Activated naive CD4-positive, alpha-beta T cell treated with Interleukin-2 at 50 U/mL for 16 hours (primary cell): ENCODE data around the gene CDK13.

Source experiments
- DNase-seq: peaks from one replicate; pipeline ENCODE4 v3.0.0-alpha.2; 2020

Gene CDK13

DNA sequence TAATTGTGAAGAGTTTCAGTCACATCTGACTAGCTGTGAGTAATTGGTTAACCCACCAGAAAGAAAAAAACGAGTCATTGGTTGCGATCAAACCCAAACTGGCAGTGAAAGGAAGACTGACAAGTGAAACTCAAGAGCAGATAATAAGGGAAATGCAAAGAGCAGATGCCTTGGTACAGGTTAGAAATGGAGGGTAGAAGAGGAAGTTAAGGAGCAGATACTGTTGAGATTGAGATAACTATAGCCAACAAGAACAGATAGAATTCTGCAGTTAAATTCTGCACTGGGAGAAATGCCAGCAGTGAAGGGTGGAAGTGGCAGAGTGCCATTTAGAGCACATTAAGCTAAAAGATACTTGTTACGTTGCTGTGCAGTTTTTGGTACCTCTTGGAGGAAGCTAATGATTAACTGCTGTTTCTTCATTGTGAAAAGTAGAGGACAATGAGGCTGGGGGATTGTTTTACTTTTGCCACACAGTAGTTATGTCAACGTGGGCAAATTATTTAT lies 65.8 kb downstream of the CDK13 start:
- DNase-seq = no peak

GRCh38 chr7:40019558-40019957 lies 69.5 kb downstream of the CDK13 start:
- DNase-seq = no peak

- DNase-seq = no peak
Observed at GRCh38 chr7:40024048-40024447, 74.0 kb downstream of the CDK13 start.

DNA sequence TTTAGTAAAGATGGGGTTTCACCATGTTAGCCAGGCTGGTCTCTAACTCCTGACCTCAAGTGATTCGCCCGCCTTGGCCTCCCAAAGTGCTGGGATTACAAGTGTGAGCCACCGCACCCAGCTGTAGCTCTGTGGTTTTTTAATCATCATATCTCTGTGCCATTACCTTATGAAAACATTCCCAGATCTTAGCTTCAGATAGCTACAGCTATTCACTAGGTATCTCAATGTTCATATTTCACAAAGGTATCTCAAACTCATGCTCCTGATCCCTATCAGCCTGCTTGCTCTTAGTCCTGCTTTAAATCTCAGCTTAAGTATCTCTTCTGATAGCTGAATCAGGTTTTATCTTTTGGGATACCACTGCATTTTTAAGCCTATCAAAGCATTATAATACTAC lies 74.8 kb downstream of the CDK13 start:
- DNase-seq = no peak

DNA sequence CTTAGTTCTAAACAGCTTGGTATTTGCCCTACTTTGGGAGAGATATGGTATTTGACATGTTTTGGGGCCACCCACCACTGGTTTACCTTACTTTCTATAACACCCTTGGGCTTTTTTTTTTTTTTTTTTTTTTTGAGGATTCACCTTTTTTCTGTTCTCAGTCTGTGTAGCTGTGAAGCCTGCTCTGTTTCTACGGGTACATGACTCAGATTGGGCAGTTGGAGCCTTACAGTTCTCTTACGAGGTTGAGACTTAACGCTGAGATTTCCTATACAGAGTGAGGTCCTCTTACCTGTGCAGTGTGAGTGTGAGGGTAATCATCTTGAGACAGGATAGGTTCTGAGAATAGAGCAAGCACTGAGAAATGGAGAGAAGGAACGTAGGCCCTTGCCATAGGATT lies 77.5 kb downstream of the CDK13 start:
- no peak for DNase-seq

- no peak for DNase-seq
Observed at GRCh38 chr7:40033826-40034225, 83.8 kb downstream of the CDK13 start.

DNA sequence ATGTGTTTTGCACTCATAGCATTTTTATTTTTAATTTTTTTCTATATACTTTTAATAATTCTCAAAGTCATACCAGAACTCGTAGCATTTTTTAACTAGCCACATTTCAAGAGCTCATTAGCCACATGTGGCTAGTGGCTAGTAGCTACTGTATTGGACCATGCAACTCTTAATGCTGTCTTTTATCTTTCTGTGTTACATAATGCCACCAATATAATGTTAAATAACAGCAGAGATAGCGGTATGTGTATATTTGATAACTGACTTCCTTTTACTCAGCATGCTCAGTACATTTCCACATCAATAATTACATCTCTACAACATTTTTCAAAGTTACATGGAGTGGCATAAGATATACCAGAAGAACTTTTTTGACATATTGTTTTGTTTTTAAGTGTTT lies 91.4 kb downstream of the CDK13 start:
- DNase-seq = no peak

DNA sequence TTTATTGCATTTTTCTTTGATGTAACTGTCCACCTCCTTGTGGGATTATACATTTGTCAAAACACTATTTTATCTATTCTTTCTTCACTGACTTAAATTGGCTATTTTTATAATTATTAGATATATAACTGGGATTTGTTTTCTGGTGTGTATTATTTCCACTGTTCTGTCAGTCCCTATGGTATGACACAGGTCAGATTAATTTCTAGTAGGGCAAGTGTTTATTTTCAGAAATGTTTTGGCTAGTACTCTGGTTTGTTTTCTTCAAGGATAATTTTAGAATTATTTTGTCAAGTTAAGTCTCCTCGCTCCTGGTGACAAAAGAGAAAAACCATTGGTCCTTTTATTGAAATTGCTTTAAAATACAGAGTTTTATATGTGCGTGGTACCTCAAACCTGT lies 93.1 kb downstream of the CDK13 start:
- DNase-seq = no peak

DNA sequence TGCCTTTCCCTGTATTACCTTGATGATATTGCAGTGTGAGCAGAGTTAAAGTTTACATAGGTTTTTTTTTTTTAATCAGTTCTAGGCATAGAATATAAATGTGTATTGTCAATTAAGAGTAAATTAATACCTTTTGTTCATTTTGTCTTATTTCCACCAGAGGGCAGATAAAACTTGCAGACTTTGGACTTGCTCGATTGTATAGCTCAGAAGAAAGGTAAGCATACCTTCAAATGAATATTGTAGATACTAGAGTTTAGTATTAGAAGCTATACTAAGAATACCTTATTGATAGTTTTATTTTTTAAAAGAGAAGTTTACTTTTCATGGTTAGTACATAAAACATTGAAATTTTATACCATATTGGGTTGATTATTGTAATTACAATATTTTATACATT lies 97.6 kb downstream of the CDK13 start:
- no peak for DNase-seq

DNA sequence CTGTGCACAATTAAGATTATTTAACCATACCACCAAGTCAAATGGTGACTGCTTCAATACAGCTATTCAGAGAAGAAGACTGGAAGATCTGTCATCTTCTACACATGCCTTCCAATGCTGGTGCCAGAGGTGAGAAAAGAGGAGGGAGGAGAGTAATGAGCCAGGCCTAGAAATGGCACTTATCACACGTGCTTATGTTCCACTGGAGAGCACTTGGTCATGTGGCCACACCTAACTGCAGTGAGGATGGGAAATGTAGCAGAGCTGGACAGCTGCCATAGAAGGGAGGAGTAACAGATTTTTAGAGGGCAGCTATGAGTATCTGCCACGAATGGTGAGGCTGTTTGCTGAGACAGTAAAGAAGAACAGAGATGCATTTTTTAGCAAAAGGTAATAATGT lies 107.2 kb downstream of the CDK13 start:
- DNase-seq = no peak

DNA sequence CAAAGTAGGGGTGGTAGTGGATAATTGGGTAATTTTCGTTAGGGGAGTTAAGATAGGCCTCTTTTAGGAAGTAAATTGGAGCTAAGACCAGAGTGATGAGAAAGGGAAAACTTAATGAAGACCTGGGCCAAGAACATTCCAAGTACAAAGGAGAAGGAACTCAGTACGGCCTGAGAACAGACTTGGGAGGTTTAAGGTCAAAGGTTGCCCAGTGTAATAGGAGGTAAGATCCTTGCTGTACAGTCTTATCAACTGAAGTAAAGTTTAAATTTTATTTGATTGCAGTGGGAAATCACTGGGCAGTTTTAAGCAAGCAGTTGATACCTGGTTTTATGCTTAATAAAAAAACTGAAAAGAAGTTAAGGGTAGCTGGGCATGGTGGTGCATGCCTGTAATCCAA lies 108.0 kb downstream of the CDK13 start:
- no peak for DNase-seq

DNA sequence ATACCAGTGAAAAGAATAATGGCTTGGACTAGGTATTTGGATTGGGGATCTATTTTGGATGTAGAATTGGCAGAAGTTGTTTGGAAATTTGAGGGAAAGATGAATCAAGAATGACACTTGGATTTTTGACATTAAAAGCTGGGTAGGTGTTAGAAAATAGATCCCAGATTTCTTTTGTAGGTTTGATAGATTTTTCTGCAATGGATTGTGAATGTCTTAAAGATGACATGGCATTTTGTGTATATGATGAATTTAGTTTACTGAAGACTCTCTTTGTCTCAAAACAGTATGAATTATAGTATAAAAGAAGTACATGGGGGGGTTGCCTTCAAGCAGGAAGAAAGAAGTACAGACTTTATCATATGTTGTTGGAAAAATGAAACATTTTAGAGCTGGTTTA lies 108.6 kb downstream of the CDK13 start:
- no peak for DNase-seq

- no peak for DNase-seq
Observed at GRCh38 chr7:40059057-40059456, 109.0 kb downstream of the CDK13 start.

GRCh38 chr7:40072268-40072667 lies 122.2 kb downstream of the CDK13 start:
- no peak for DNase-seq

- no peak for DNase-seq
Observed at GRCh38 chr7:40073239-40073638, 123.2 kb downstream of the CDK13 start.

- no peak for DNase-seq
Observed at GRCh38 chr7:40077849-40078248, 127.8 kb downstream of the CDK13 start.

DNA sequence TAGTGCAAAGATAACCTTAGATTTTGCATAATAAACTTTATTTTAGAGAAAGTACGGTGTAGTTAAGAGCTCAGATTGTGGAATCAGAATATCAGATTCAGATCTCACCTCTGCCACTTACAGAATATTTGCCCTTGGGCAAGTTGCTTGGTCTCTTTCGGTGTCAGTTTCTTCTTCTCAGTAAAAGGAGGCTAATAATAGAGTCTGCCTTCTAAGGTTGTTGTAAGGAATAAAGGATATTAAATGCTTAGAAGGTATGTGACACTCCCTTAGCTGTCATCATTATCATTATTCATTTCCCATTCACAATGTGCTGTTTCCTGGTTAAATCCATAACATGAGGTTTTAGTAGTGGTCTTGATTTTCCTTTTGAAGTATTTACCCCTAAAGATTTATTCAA lies 142.1 kb downstream of the CDK13 start:
- no peak for DNase-seq

DNA sequence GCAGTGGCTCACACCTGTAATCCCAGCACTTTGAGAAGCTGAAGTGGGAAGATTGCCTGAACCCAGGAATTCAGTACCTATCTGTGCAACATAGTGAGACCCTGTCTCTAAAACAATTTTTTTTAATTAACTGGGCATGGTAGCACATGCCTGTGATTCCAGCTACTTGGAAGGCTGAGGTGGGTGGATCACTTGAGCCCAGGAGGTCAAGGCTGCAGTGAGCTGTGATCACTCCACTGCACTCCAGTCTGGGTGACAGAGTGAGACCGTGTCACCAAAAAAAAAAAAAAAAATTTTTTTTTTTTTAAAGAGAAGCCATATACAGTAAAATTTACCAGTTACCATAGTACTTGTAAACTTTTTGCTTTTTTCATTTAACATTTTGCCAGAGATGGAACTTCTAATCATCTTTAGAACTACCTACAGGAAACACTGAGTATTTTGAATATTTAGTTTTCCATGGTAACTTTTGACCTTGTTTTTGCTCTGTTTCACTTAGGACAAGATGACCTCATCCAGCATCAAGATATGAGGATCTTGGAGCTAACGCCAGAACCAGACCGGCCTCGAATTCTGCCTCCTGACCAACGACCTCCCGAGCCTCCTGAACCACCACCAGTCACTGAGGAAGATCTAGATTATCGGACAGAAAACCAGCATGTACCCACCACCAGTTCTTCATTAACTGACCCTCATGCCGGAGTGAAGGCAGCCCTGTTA lies 143.7 kb downstream of the CDK13 start:
- DNase-seq = no peak

DNA sequence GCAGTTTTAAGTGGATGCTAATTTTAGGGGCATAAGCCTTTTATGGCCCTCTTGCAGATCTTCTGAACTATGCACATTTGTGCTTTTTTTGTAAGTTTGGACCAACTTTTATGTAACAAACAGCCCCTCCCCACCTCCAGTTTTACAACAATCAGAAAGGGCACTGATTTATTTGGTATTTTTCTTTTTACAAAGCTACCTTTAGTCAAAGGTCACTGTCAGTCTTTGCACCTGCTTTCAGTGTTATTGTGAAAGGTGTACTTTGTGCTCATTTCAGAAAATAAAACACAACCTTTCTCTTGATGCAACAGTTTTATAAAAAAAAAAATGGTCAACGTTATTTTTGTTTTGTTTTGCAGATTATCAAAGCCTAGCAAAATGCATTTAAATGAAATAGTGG lies 145.2 kb downstream of the CDK13 start:
- no peak for DNase-seq

GRCh38 chr7:40095695-40096327 lies 145.8 kb downstream of the CDK13 start:
- DNase-seq = no peak

- DNase-seq = no peak
Observed at GRCh38 chr7:40097728-40098127, 147.7 kb downstream of the CDK13 start.

DNA sequence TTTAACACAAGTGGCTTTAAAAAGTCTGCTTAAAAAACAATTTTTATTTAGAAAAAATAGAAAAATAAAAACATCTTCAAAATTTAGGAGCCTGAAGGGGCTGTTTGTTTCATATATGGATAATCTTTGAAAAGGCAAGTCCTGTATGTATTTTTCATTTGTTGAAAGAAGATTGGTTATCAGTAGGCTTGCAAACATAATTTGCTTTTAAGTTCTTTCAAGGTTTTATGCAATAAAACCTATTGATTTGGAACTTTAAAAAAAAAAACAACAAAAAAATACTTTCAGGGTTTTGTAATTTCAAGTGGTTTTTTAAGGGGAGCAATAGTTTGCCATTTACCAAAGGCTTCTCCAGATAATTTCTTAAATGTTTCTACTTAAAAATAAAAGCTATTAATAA lies 148.8 kb downstream of the CDK13 start:
- DNase-seq = no peak

DNA sequence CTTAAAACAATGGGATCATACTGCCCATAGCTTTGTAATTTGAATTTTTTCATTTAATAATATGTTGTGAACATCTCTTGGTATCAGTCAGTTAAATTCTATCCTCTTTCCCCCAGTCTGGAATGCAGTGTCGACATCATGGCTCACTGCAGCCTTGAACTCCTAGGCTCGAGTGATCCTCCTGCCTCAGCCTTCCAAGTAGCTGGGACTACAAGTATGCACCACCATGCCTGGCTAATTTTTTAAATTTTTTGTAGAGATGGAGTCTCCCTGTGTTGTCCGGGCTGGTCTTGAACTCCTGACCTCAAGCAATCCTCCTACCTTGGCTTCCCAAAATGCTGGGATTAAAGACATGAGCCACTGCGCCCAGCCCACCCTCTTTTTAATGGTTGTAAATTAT lies 149.8 kb downstream of the CDK13 start:
- no peak for DNase-seq

DNA sequence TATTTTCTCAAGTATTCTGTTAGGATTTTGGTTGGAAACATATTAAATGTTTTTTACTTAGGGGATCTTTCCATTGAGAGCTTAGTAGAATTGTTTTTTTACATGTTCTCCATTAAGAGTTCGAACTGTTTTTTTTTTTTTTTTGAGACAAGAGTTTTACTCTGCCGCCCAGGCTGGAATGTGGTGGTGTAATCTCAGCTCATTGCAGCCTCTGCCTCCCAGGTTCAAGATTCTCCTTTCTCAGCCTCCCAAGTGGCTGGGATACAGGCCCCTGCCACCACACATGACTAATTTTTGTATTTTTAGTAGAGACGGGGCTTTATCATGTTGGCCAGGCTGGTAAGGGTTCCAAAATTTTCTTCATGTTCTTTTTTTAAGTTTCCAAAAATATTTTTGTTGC lies 151.1 kb downstream of the CDK13 start:
- DNase-seq = no peak

DNA sequence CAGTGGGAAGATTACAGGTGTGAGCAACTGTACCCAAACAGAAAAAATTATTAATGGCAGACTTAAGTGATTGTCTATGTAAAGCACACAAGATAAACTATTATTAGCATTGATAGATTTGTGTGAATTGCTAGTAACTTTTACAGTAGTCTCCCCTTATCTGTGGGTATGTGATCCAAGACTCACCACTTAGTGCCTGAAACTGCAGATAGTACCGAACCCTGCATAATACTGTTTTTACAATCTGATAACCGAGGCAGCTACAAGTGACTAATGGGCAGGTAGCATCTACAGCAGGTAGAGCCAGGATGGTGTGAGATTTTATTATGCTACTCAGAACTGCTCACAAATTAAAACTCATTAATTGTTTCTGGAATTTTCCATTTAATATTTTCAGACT lies 152.8 kb downstream of the CDK13 start:
- DNase-seq = no peak
